Measurements from ENCODE around the gene ANKRD18A. TPM values are rescaled to one million over a fixed set of nuclear protein-coding genes. Genes with fewer than 3 reads are reported as not detected.

ANKRD18A gene
- total and polyA plus RNA-seq, 2 of the 13 experiments (the other 11 are each of a cell fraction or from before 2014, with no cell fraction given): 5.9 to 7.6 TPM

DNA sequence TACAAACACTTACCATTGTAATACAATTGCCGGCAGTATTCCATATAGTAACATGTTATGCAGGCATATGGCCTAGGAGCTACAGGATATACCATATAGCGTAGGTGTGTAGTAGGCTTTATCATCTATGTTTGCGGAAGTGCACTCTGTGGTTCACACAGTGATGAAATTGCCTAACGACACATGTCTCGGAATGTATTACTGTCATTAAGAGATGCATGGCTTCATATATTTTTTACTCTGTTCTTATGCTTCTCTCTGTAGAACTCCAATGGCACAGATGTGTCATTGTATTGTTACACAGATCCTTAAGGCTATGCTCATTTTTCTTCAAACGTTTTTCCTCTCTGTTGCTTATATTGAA lies 19.2 kb upstream of the ANKRD18A start:
- Histone ChIP-seq H2AFZ (ENCODE audit: low read length) (no peak overlapping the region), H3K4me3 (replicated peaks in 1 of 3; ENCODE audit: insufficient read depth in 1 of 3, low read depth in 2 of 3, low read length in 3 of 3) (no peak overlapping the region), H3K4me2 (ENCODE audit: low read depth, low read length) (no peak overlapping the region), H3K27me3 (ENCODE audit: control insufficient read depth in 1 of 2, insufficient read depth in 2 of 2, low read length in 2 of 2) (peaks cover 0 to 39% of the 10 kb centered on the region in 2 experiments; a peak in 3 of 5 replicates), H3K27ac (ENCODE audit: extremely low read length, insufficient read depth, low read length) (no peak overlapping the region), H3K79me2 (ENCODE audit: insufficient read depth, low read length) (no peaks in the 10 kb centered on the region), H3K4me1 (ENCODE audit: insufficient read depth, low read length) (no peaks in the 10 kb centered on the region), H3K36me3 (replicated peaks in 1 of 2; ENCODE audit: control insufficient read depth in 1 of 2, insufficient read depth in 2 of 2, low read length in 2 of 2) (no peaks in the 10 kb centered on the region; a peak in 1 of 5 replicates), H3K9me3 (ENCODE audit: low read length) (no peaks in the 10 kb centered on the region), H3K9ac (ENCODE audit: insufficient read depth, low read depth, low read length) (no peak overlapping the region), H4K20me1 (ENCODE audit: insufficient read depth, low read length) (no peaks in the 10 kb centered on the region)
- BruUV-seq (replicated peaks): no TSS peak
- DNase-seq (ENCODE audit: low spot score) (no peak), ATAC-seq (no peak), FAIRE-seq (no peak)
- POLR2A ChIA-PET: no interaction called here
- in situ Hi-C loops (cut with HindIII; ENCODE audit: extremely low pct_ligation_motif_present, low pct_unique_long_range_greater_than_20kb): no loop called here
- 45% methylated on average over 6 of the region's 6 CpGs for WGBS (ENCODE audit: low lambda C conversion rate)
- intact Hi-C loops (cut with micrococcal nuclease; ENCODE audit: unreplicated experiment): no loop called here
- CTCF ChIA-PET (ENCODE audit: low intra/inter-chr PET ratio, low total read pairs): no interaction called here
- TF ChIP-seq ZNF549 (CRISPR knock-in tag; IDR thresholded peaks at IDR 0.05): no peak
- TF ChIP-seq, protein P1, sequence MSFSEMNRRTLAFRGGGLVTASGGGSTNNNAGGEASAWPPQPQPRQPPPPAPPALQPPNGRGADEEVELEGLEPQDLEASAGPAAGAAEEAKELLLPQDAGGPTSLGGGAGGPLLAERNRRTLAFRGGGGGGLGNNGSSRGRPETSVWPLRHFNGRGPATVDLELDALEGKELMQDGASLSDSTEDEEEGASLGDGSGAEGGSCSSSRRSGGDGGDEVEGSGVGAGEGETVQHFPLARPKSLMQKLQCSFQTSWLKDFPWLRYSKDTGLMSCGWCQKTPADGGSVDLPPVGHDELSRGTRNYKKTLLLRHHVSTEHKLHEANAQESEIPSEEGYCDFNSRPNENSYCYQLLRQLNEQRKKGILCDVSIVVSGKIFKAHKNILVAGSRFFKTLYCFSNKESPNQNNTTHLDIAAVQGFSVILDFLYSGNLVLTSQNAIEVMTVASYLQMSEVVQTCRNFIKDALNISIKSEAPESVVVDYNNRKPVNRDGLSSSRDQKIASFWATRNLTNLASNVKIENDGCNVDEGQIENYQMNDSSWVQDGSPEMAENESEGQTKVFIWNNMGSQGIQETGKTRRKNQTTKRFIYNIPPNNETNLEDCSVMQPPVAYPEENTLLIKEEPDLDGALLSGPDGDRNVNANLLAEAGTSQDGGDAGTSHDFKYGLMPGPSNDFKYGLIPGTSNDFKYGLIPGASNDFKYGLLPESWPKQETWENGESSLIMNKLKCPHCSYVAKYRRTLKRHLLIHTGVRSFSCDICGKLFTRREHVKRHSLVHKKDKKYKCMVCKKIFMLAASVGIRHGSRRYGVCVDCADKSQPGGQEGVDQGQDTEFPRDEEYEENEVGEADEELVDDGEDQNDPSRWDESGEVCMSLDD (CRISPR knock-in tag; IDR thresholded peaks at IDR 0.05; ENCODE audit: borderline replicate concordance): no peak
- TF ChIP-seq, protein P2, sequence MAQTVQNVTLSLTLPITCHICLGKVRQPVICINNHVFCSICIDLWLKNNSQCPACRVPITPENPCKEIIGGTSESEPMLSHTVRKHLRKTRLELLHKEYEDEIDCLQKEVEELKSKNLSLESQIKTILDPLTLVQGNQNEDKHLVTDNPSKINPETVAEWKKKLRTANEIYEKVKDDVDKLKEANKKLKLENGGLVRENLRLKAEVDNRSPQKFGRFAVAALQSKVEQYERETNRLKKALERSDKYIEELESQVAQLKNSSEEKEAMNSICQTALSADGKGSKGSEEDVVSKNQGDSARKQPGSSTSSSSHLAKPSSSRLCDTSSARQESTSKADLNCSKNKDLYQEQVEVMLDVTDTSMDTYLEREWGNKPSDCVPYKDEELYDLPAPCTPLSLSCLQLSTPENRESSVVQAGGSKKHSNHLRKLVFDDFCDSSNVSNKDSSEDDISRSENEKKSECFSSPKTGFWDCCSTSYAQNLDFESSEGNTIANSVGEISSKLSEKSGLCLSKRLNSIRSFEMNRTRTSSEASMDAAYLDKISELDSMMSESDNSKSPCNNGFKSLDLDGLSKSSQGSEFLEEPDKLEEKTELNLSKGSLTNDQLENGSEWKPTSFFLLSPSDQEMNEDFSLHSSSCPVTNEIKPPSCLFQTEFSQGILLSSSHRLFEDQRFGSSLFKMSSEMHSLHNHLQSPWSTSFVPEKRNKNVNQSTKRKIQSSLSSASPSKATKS (CRISPR knock-in tag; IDR thresholded peaks at IDR 0.05): no peak
- no peak for TF ChIP-seq ZNF674 (CRISPR knock-in tag; IDR thresholded peaks at IDR 0.05; ENCODE audit: low read depth)
- TF ChIP-seq SNAI1 (CRISPR knock-in tag; IDR thresholded peaks at IDR 0.05; ENCODE audit: borderline replicate concordance): no peak
- no peak for TF ChIP-seq XBP1 (CRISPR knock-in tag; IDR thresholded peaks at IDR 0.05)
- no peak for TF ChIP-seq NFE2 (CRISPR knock-in tag; IDR thresholded peaks at IDR 0.05)
- TF ChIP-seq TP53 (CRISPR knock-in tag; conservative IDR thresholded peaks at IDR 0.05): no peak
- TF ChIP-seq, protein P3, sequence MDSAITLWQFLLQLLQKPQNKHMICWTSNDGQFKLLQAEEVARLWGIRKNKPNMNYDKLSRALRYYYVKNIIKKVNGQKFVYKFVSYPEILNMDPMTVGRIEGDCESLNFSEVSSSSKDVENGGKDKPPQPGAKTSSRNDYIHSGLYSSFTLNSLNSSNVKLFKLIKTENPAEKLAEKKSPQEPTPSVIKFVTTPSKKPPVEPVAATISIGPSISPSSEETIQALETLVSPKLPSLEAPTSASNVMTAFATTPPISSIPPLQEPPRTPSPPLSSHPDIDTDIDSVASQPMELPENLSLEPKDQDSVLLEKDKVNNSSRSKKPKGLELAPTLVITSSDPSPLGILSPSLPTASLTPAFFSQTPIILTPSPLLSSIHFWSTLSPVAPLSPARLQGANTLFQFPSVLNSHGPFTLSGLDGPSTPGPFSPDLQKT (CRISPR knock-in tag; IDR thresholded peaks at IDR 0.05; ENCODE audit: borderline replicate concordance): no peak
- TF ChIP-seq RBAK (CRISPR knock-in tag; IDR thresholded peaks at IDR 0.05): no peak
- no peak for TF ChIP-seq ZNF335 (CRISPR knock-in tag; IDR thresholded peaks at IDR 0.05)
- no peak for TF ChIP-seq NCOA2 (CRISPR knock-in tag; IDR thresholded peaks at IDR 0.05)
- TF ChIP-seq ZNF224 (CRISPR knock-in tag; IDR thresholded peaks at IDR 0.05): no peak
- TF ChIP-seq, protein P4, sequence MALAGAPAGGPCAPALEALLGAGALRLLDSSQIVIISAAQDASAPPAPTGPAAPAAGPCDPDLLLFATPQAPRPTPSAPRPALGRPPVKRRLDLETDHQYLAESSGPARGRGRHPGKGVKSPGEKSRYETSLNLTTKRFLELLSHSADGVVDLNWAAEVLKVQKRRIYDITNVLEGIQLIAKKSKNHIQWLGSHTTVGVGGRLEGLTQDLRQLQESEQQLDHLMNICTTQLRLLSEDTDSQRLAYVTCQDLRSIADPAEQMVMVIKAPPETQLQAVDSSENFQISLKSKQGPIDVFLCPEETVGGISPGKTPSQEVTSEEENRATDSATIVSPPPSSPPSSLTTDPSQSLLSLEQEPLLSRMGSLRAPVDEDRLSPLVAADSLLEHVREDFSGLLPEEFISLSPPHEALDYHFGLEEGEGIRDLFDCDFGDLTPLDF (CRISPR knock-in tag; IDR thresholded peaks at IDR 0.05): no peak
- TF ChIP-seq ZFY (CRISPR knock-in tag; IDR thresholded peaks at IDR 0.05): no peak
